Activated T-cell treated with anti-CD3 and anti-CD28 coated beads, Interleukin-2, amount 50 U/mL, for 1 hour (primary cell): ENCODE measurements around the gene P3H2.

ENCODE experiments used
- DNase-seq: peaks from one replicate; pipeline ENCODE4 v3.0.0-alpha.2; 2020

The P3H2 gene

DNA sequence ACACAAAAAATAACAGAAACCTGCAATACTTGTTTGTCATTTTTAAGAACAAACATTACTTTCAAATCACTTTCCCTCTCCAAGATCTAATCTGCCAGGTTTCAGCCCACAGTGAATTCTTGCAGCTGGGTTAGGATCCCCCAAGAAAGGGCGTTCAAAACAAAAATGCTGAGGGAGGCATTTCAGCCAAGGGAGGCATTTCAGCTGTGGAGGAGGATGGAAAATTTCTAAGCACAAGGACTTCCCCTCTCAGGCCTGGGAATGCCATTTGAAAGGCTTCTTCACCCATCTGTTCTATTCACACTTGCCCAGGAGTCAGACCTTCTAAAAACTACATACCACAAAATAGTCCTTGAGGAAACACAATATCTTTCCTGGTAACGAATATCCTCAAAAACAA, 69.1 kb downstream of the P3H2 start:
- DNase-seq = no peak

- no peak for DNase-seq
Observed at GRCh38 chr3:190048932-190049441, 71.7 kb downstream of the P3H2 start.

- DNase-seq = no peak
Observed at GRCh38 chr3:190044974-190045373, 75.7 kb downstream of the P3H2 start.

GRCh38 chr3:190044142-190044541, 76.6 kb downstream of the P3H2 start:
- DNase-seq = no peak

DNA sequence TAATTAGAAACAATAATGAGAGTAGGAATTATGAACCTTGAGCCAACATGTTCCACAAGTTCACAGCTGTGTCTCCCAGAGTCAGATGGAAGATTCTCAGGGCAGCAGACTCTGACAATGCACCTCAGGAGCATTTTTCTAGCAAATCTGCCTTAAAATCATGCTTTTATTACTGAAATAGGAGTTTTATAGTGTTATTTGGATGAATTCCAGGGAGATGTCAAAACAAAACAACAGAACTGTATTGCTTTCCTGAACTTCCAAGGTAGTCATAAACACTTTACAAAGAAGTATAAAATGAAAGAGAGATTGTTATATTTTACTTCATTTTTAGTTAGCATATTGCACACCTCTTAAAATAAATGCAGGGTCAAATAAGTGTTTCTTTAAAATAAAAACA, 77.0 kb downstream of the P3H2 start:
- no peak for DNase-seq

GRCh38 chr3:190042558-190042957, 78.1 kb downstream of the P3H2 start:
- no peak for DNase-seq

GRCh38 chr3:190041333-190042041, 79.2 kb downstream of the P3H2 start:
- DNase-seq = no peak

GRCh38 chr3:190040145-190040544, 80.6 kb downstream of the P3H2 start:
- DNase-seq = no peak

DNA sequence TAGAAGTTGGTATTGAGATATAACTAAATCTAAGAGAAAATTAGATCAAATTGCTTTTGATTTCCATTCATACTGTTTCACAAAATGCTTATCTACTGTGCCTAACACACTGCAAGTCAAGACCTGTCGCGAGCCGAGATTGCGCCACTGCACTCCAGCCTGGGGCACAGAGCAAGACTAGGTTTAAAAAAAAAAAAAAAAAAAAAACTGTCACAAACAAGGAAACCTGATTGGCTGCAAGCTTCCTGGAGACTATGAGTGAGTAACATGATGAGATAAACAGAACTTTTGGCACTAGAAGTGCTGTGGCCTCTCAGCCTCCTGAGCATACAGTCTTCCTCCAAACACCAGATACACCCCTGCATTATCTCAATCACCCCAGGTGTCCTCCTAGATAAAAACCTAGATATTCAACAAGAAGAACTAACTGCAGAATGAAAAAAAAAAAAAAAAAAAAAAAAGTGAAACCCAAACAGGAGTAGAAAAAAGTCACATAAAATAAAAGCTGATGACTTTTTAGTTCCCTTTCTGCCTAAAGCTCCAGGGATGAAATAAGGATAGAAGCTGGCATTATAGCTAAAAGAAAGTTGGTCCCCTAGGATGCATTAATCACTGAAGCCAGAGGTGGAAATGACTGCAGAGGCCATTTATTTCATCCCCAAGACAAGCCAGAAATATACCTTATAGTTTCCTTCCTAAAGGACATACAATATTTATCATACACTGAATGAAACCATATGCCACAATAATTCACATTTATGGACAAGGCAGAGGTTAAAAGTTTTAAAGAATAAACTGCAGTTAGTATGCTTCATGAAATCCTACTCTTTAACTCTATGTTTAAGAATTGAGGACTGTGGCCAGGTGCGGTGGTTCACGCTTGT, 82.4 kb downstream of the P3H2 start:
- DNase-seq = no peak

DNA sequence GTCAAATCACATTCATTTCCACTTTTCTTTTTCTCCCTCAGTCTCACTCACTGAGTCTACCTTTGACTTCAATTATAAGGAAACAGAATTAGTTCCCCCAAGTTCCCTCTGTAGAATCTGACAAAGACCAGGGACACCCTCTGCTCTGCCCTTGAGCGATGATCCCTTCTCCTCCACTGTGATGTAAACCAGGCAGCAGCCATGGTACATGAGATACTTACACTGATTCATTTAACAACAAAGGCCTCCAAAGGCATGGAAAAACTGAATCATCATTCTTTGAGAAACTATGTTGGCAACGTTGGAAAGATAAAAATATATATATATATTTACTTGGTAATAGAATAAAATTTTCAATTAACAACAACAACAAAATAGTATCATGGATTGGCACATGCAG, 84.1 kb downstream of the P3H2 start:
- no peak for DNase-seq

DNA sequence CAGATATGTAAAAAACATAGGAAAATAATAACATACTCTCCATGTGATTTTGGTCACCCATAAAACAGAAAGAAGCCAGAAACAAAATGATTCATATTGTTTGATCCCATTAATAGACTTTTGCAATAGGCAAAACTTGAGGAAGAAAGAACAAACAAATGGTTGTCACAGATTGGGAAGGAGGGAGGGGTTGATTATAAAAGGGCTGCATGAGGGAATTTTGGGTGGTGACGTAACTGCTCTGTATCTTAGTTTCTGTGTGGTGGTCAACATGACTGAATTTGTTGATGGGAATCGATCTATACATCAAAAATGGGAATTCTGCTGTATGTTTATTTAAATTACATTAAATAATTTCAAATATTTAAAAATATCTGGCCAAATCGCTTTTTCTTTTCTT, 86.3 kb downstream of the P3H2 start:
- DNase-seq = no peak

DNA sequence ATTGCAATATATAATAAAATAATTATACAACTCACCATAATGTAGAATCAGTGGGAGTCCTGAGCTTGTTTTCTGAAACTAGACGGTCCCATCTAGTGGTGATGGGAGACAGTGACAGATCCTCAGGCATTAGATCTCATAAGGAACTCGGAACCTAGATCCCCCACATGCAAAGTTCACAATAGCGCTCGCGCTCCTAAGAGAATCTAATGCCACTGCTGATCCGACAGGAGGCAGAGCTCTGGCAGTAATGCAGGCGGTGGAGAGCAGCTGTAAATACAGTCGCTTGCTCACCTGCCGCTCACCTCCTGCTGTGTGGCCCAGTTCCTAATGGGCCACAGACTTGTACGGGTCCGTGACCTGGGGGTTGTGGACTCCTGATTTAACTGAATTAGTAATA, 87.8 kb downstream of the P3H2 start:
- DNase-seq = no peak

DNA sequence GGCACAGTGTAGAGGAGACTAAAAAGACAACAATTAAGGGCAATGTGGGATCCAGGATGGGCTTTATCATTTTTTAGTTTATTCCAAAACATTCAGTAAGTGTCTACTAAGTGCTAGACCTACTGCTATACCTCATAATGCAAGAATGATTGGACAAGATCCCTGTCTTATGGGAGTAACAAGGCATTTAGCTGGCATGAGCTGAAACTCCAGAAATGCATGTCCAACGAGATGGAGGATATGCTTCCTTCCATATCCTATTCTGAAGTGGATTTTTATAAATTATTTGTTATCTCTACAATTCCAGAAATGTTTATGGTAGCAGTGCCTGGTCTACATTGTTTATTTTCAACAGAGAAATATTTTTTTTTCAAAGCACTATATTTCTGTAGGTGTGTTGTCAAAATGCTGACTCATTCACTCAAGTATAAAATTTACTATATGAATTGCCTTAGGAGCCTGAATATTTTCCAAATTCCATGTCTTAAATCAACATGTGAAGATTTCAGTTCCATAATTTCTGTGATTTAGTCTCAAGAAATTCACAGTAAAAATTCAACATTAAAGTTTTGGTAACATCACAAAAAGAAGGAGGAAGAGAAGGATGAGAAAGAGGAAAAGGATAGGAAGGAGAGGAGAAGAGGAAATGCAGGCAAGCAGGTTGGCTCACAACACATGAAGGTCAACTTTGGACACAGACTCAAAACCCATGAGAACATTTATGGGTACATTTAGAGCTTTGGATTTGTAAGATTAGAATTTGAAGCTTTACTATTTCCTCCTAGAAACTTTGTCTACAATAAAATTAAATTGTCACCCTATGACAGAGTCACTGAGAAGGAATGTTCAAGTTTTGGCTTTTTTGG, 88.6 kb downstream of the P3H2 start:
- no peak for DNase-seq

DNA sequence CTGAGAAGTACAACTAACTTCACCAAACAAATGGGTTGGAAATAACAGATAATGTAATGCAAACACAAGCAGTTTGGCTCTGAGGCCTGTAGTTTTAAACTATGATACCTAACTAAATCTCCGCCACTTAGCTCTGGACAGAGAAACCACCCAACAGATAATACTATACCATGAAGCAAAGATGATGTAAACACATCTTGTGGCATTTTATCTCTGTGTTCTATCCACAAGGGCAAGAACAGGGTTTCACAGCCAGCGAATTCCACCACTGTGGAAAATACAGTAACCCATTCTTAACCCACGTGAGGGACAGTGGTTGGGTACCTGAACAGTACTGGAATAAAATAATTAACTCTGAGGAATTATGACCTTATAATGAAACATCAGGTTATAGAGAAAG, 93.6 kb downstream of the P3H2 start:
- DNase-seq = no peak

DNA sequence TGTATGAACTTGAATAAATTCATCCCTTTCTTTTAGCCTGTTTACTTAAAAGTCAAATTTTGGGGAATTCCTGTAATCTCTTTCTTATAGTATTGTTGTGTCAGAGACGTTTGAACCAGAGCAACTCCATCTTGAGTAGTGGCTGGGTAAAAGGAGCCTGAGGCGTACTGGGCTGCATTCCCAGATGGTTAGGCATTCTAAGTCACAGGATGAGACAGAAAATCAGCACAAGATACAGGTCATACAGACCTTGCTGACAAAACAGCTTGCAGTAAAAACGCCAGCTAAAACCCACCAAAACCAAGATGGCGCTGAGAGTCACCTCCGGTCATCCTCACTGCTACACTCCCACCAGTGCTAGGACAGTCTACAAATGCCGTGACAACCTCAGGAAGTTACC, 94.5 kb downstream of the P3H2 start:
- no peak for DNase-seq

DNA sequence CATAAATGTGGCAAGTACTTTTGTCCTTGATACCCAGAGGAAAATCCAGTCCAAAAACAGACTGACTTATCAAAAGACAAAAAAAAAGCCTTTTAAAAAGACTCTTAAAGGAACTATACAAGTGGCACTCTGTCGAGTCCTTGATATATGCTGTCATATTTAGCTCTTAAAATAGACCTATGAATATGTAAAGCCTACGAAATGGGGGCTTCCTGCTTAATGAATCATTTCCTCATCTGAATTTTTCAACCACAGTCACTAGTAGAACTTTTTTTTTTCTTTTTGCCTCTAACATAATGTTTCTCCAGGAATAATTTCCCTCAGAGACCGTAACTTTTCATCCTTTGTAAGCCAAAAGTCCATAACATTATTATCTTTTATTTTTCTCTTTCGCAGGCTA, 95.8 kb downstream of the P3H2 start:
- no peak for DNase-seq

- no peak for DNase-seq
Observed at GRCh38 chr3:190019844-190020243, 100.9 kb downstream of the P3H2 start.

DNA sequence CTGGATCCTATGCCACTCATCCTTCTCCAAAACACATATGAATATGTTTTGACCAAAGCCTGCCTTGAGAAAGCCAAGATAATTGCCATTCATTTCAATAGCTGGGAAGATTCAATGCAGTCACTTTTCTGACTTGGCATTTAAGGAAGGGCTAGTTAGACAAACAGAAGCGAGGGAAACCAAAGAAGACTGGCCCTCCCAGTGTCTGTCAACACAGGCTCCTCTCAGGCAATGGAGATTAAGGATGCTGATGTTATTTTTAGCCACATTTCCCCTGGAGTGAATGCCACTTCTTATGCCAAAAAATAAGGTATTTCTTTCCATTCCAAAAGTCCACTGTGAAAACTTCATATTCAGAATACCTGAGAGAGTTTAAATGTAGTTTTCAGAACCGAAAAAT, 101.7 kb downstream of the P3H2 start:
- DNase-seq = no peak

GRCh38 chr3:190018460-190018859, 102.2 kb downstream of the P3H2 start:
- no peak for DNase-seq

- DNase-seq = no peak
Observed at GRCh38 chr3:190017521-190018288, 103.0 kb downstream of the P3H2 start.

DNA sequence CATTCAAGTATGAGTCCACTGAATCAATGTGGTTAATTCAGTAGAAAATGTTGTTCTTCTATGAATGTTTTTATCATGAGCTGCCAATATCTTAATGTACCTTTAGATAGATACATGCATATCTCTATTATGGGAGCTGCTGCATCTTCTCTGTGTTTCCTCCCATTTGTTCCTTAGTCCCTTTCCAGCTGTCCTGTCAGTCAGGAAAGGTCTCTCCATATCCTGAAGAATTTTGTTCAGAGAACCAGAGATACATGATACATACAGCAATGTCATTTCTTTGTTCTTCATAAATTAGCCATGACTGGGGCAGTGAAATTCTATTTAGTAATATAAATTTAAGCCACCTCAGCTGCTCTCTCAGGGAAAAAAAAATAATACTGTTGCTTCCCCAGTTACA, 103.7 kb downstream of the P3H2 start:
- no peak for DNase-seq

DNA sequence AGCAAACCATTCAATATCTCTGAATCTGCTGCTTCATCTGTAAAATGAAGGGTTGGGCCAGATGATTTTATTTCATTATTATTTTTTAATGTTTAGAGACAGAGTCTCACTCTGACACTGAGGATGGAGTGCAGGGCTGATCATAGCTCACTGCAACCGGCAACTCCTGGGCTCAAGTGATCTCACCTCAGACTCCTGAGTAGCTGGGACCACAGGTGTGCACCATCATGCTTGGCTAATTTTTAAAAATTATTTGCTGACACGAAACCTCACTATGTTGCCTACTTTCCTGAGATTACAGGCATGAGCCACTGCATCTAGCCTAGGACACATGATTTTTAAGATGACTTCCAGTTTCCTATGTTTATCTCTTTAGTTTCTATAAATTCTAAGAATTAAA, 105.8 kb downstream of the P3H2 start:
- no peak for DNase-seq
